GM18870 (cell line): ENCODE data around the gene PMEPA1.

Source experiments
- ATAC-seq: cut with Tn5 transposase; IDR thresholded peaks from one replicate; pipeline ENCODE4 v1.9.1; 2021; ENCODE audit warnings: moderate library complexity; ENCODE audit not compliant: unreplicated experiment

Gene PMEPA1

DNA sequence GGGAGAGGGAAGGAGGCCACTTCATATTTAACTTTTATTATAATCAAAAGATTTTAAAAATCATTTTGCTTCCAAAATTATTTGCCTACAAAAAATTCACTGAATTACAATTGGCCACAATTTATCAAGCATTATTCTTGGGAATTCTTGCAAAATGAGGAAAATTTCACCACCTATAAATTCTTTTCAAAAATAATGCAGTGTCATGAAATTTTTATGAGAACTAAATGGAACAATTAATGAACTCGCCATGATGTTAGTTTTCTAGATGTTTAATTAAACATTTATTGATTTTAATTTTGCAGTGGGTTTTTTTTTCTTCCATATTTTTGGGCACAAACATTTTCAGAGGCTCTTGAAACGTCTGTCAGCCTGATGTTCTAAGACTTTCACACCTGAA is 83.8 kb downstream of the PMEPA1 start:
- no peak for ATAC-seq

GRCh38 chr20:57625181-57625958 is 84.4 kb downstream of the PMEPA1 start:
- ATAC-seq = no peak

DNA sequence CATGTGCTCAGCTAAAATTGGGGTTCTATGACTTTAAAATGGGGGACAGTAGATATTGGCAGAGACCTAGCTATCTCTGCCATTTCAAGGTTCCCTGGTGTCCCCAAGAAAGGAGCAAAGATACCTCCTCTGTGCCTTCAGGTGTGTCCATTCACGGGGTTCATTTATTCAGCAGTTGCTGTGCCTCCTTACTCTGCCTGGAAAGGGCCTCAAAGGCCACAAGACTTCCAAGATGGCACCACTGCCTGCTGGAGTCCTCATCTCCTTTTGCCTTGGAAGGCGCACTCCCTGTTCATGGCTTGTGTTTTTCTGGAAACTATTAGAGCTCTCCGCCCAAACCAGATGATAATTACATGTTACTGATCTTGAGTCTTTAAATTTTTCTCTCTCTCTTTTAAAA is 85.7 kb downstream of the PMEPA1 start:
- no peak for ATAC-seq

DNA sequence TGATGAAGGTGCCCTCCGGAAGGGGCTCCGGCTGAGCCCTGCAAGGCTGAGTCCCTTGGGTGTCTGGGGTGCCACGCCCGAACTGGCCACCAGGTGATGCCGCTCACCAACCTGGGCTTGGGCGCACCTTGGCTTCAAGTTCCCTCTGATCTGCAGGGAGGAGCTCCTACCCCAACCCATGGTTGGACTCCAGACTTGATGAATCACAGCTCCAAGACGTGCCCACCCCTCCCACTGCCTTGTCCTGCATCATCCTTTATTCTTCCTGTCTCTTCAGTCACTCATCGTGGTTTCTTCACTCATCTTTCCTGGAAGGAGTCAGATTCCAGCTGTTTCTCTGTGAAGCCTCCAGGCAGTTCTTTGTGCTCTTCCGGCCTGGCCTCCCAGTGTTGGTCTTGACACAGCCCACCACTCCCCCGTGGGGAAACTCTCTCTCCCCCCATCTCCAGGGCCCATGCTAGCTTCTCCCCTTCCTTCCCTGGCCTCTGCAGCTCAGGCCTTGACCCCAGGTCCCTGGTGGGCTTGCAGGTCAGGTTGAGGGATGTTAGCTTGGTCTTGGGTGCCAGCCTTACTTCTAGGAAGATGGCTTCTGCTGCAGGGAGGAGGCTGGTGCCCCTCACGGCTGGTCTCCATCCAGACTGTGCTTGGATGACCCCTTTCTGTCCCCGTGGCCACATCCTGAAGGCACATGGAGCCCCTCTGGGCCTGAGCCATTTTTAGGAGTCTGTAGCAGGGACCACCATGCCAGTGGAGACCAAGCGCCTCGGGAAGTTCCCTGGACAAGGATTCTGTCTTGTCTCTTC is 87.0 kb downstream of the PMEPA1 start:
- ATAC-seq = no peak

GRCh38 chr20:57622201-57622570 is 87.6 kb downstream of the PMEPA1 start:
- ATAC-seq = no peak

- no peak for ATAC-seq
Measured at GRCh38 chr20:57621421-57622200, 88.2 kb downstream of the PMEPA1 start.

- ATAC-seq = no peak
Measured at GRCh38 chr20:57620999-57621398, 88.8 kb downstream of the PMEPA1 start.

- ATAC-seq = peak; percentile 45
Measured at GRCh38 chr20:57620274-57620990, 89.4 kb downstream of the PMEPA1 start, which contains the start of gene ZBP1. ZBP1 (minus strand) TSS chr20:57620426; CDS start chr20:57620295, 131 bp downstream.

GRCh38 chr20:57619051-57619831 is 90.6 kb downstream of the PMEPA1 start:
- peak; percentile 71 for ATAC-seq

DNA sequence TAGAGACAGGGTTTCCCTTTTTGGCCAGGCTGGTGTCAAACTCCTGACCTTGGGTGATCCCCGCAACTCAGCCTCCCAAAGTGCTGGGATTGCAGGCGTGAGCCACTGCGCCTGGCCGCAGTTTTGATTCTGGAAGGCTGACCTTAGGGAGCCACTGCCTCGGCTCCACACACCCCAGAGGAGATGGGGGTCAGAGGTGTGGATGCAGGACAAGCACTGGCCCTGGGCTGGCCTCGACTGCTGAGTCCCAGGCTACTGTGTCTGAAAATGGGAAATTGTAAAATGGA is 91.1 kb downstream of the PMEPA1 start:
- ATAC-seq = no peak

- ATAC-seq = no peak
Measured at GRCh38 chr20:57618091-57618763, 91.6 kb downstream of the PMEPA1 start.

GRCh38 chr20:57617079-57617795 is 92.6 kb downstream of the PMEPA1 start:
- ATAC-seq = no peak

- ATAC-seq = no peak
Measured at GRCh38 chr20:57616143-57616951, 93.5 kb downstream of the PMEPA1 start.

GRCh38 chr20:57615445-57615811 is 94.4 kb downstream of the PMEPA1 start:
- ATAC-seq = no peak

- no peak for ATAC-seq
Measured at GRCh38 chr20:57614490-57615444, 95.0 kb downstream of the PMEPA1 start.

DNA sequence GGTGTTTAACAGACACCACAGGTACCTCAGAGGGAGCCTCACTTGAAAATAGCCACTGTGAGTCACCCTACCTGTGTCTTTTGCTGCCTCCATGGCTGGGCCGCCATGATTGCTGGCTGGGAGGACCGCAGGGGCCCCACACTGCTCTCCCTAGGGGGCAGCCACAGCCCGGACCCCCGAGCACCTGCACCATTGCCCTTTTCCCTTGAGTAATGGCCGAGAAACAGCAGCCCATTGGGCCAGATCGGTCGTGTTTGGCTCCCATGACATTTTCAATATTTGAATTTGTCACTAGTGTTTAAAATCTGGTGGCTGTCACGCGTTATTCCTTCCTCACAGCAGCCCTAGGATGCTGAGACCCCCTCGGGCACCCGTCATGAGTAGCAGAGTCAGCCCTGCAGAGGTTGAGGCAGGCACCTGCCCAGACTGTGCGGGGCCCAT is 96.3 kb downstream of the PMEPA1 start:
- no peak for ATAC-seq

DNA sequence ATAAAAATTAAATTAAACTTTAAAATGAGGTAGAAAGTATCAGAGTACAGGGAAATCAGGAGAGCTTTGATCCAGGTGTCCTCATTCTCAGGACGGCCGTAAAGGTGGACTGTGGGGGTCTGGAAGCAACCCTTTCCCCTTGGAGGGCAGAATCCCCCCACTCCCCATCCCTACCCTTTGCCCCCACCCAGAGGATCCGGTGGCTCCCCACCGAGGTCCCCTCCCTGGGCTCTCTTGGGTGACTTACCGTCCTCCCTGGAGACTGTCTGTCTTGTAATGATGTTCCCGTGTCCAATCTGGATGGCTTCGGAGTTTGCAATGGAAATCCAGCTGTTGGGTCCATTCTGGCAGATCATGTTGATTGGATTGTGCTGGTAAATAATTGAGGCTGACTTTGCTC is 96.9 kb downstream of the PMEPA1 start:
- no peak for ATAC-seq
